OCI-LY1 (cell line): ENCODE results near the gene TREH.
A peak's percentile ranks its signal among the peaks of the same experiment; 100 is the strongest.

Experiments used
- H2AFZ ChIP-seq: fragments of 200-600 bp; sonication (generic), shearing (Covaris generic); 2 replicates; pipeline ENCODE4 v1.6.0; 2014; ENCODE audit warnings: antibody characterized with exemption, mild to moderate bottlenecking, low read length
- H3F3A ChIP-seq: fragments of 200-600 bp; sonication (generic), shearing (Covaris generic); 2 replicates; pipeline ENCODE4 v1.6.0; 2014; ENCODE audit warnings: mild to moderate bottlenecking, antibody characterized with exemption, low read length, moderate library complexity; ENCODE audit not compliant: insufficient read depth
- H3K27ac ChIP-seq: fragments of 200-600 bp; sonication (generic); 2 replicates; pipeline ENCODE4 v1.5.1; 2014; ENCODE audit warnings: low read length, mixed run types, mild to moderate bottlenecking, low read depth; ENCODE audit not compliant: poor library complexity, severe bottlenecking
- H3K27me3 ChIP-seq: fragments of 200-600 bp; sonication (generic); 2 replicates; pipeline ENCODE4 v1.6.0; 2014; ENCODE audit warnings: antibody characterized with exemption, mild to moderate bottlenecking, low read length, moderate library complexity; ENCODE audit not compliant: insufficient read depth
- H3K36me3 ChIP-seq: fragments of 200-600 bp; sonication (generic); 2 replicates; pipeline ENCODE4 v1.6.1; 2014; ENCODE audit warnings: mild to moderate bottlenecking, antibody characterized with exemption, low read length, moderate library complexity, mixed read lengths; ENCODE audit not compliant: insufficient read depth
- H3K4me1 ChIP-seq: fragments of 200-600 bp; sonication (generic); 2 replicates; pipeline ENCODE4 v1.5.1; 2014; ENCODE audit warnings: mild to moderate bottlenecking, low read length, moderate library complexity; ENCODE audit not compliant: insufficient read depth, severe bottlenecking
- H3K4me2 ChIP-seq: fragments of 200-600 bp; sonication (generic), shearing (Covaris generic); 2 replicates; pipeline ENCODE4 v1.6.1; 2014; ENCODE audit warnings: low read length
- H3K4me3 ChIP-seq: fragments of 200-600 bp; sonication (generic); 2 replicates; pipeline ENCODE4 v1.5.1; 2014; ENCODE audit warnings: low read length, low read depth, mild to moderate bottlenecking, mixed read lengths; ENCODE audit not compliant: poor library complexity, severe bottlenecking
- H3K79me2 ChIP-seq: fragments of 200-600 bp; shearing (Covaris generic); 2 replicates; pipeline ENCODE4 v1.6.1; 2016; ENCODE audit warnings: mixed run types, low read length, mixed read lengths; ENCODE audit not compliant: insufficient read depth
- H3K9ac ChIP-seq: fragments of 200-600 bp; sonication (generic), shearing (Covaris generic); 2 replicates; pipeline ENCODE4 v1.6.1; 2014; ENCODE audit warnings: mild to moderate bottlenecking, low read length, mixed read lengths
- H3K9me2 ChIP-seq: fragments of 200-600 bp; sonication (generic), shearing (Covaris generic); 2 replicates; pipeline ENCODE4 v1.6.1; 2014; ENCODE audit warnings: low read depth, mild to moderate bottlenecking, low read length, mixed read lengths
- H3K9me3 ChIP-seq: fragments of 200-600 bp; shearing (Covaris generic); 2 replicates; pipeline ENCODE4 v1.6.1; 2014; ENCODE audit warnings: low read length, mixed read lengths
- H4K20me1 ChIP-seq: fragments of 200-600 bp; sonication (generic), shearing (Covaris generic); 2 replicates; pipeline ENCODE4 v1.6.0; 2016; ENCODE audit warnings: mild to moderate bottlenecking, low read length; ENCODE audit not compliant: insufficient read depth
- EZH2 ChIP-seq: fragments of 200-600 bp; sonication (generic), shearing (Covaris generic); IDR thresholded peaks from 2 replicates; pipeline ENCODE4 v1.8.0; 2017; ENCODE audit warnings: borderline replicate concordance, mixed run types, mild to moderate bottlenecking, antibody characterized with exemption, low read length, moderate library complexity, mixed read lengths
- TF ChIP-seq, protein P1 (sequence below): fragments of 200-600 bp; sonication (generic), shearing (Covaris generic); IDR thresholded peaks from 2 replicates; pipeline ENCODE4 v1.5.1; 2017; ENCODE audit warnings: mild to moderate bottlenecking, antibody characterized with exemption, low read length, moderate library complexity, mixed read lengths

Gene TREH

DNA sequence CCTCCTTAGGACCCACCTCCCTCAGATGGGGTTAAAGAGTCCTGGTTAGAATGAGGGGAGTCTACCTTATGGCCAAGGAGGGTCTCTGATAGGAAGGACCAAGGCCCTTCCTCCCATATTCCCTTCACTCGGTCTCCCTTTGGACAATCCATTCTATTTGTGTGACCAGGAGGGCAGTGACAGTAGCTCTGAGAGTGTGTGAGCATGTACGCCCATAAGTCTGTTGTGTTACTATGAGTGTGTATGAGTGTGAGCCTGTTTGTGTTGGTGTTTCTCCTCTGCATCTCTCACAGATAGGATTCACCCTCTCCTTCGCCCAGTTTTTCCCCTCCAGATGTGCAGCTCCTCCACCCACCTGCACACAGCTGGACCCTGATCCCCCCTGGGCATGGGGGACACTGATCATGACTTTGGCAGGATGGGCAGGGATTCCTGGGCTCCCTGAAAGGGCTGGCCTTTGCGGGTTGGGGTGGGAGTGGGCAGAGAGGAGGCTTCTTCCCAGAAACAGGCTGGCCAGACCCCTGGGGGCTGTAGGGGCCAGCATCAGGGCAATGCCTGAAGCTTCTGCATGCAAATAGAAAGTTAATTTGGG is 57.6 kb downstream of the TREH start:
- H3K9me3 ChIP-seq = no peaks in the 10 kb centered on the region
- H4K20me1 ChIP-seq = no peaks in the 10 kb centered on the region
- no peaks in the 10 kb centered on the region for H3K79me2 ChIP-seq
- TF ChIP-seq EZH2 = no peak
- TF ChIP-seq, protein P1, sequence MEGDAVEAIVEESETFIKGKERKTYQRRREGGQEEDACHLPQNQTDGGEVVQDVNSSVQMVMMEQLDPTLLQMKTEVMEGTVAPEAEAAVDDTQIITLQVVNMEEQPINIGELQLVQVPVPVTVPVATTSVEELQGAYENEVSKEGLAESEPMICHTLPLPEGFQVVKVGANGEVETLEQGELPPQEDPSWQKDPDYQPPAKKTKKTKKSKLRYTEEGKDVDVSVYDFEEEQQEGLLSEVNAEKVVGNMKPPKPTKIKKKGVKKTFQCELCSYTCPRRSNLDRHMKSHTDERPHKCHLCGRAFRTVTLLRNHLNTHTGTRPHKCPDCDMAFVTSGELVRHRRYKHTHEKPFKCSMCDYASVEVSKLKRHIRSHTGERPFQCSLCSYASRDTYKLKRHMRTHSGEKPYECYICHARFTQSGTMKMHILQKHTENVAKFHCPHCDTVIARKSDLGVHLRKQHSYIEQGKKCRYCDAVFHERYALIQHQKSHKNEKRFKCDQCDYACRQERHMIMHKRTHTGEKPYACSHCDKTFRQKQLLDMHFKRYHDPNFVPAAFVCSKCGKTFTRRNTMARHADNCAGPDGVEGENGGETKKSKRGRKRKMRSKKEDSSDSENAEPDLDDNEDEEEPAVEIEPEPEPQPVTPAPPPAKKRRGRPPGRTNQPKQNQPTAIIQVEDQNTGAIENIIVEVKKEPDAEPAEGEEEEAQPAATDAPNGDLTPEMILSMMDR = no peak
- H3K27ac ChIP-seq = no peak overlapping the region
- H3K4me2 ChIP-seq = peak overlapping the region; percentile 49; the same call in 1 of the 2 replicates
- H3K4me3 ChIP-seq = no peak overlapping the region
- H3K27me3 ChIP-seq = no peaks in the 10 kb centered on the region
- peaks cover 12% of the 10 kb centered on the region for H3K4me1 ChIP-seq
- H2AFZ ChIP-seq = no peak overlapping the region
- H3K9me2 ChIP-seq = no peaks in the 10 kb centered on the region
- no peaks in the 10 kb centered on the region for H3F3A ChIP-seq
- no peak overlapping the region for H3K9ac ChIP-seq
- no peaks in the 10 kb centered on the region for H3K36me3 ChIP-seq

DNA sequence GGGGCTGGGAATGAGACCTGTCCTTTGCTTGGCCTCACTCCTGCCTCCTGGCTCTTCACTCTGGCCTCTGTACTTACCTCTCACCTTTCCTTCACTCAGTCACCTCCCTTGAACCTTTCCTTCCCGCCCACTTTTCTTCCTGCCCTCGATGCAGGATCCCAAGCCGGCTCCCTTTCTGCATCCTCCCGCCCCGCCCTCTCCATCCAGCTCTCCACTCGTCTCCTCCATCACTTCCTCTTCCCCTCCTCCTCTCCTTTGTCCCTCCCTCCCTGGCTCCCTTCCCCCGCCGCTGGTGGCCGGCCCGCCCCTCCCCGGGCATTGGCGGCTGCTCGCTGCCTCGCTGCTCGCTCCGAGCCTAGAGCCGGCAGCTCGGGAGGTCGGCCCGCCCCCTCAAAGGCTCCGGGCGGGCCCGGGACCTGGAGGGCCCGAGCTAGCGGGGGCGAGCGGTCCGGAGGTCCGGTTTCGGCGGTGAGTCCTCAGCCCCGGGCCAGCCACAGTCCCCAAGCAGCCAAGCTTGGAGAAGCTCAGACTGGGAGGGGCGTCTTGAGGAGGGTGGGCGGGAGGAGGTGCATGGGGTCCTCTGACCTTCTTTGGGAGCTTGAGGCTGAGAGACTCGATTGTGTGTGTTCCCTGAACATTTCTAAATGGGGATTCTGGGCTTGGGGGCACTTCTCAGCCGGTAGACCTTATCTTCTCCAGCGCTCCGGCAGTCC is 58.2 kb downstream of the TREH start:
- H3F3A ChIP-seq = no peaks in the 10 kb centered on the region
- no peak for TF ChIP-seq EZH2
- TF ChIP-seq, protein P1 = no peak
- no peaks in the 10 kb centered on the region for H3K79me2 ChIP-seq
- H3K9me2 ChIP-seq = no peaks in the 10 kb centered on the region
- H3K27me3 ChIP-seq = no peaks in the 10 kb centered on the region
- peaks cover 12% of the 10 kb centered on the region for H3K4me1 ChIP-seq
- H3K27ac ChIP-seq = no peak overlapping the region
- H2AFZ ChIP-seq = no peak overlapping the region
- peak overlapping the region; percentile 36 for H3K4me3 ChIP-seq
- H3K9me3 ChIP-seq = no peaks in the 10 kb centered on the region
- H3K9ac ChIP-seq = no peak overlapping the region; the same call in 1 of the 2 replicates
- H3K36me3 ChIP-seq = no peaks in the 10 kb centered on the region
- H3K4me2 ChIP-seq = peak overlapping the region; percentile 49
- H4K20me1 ChIP-seq = no peaks in the 10 kb centered on the region

DNA sequence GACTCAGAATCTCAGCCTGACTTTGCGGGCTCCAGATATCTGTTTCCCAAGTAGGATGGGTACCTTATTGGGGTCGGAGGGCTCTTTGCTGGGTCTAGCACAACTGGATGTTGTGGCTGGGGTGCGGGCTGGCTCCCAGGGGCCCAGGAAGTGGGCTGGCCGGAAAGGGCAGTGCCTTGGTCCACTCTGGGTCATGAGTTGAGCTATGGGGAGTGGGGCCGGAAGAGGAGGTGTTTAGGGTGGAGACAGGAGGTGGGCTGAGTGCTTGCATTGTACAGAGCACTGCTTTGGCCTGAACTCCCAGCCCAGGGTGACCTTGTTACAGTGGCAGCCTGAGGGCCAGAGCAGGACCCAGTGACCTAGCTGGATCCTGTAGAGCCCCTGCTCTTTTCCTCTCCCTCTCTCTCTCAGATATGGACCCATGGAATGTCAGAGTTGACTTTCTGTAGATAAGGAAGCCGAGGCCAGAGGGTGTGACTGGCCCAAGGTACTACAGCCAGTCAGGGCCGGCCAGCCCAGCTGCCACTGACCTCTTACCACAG is 58.9 kb downstream of the TREH start:
- H3K9ac ChIP-seq = no peak overlapping the region; the same call in 1 of the 2 replicates

More for the DNA sequence above, 58.9 kb downstream of the TREH start:
- Histone ChIP-seq H3K27me3 (no peaks in the 10 kb centered on the region), H3K4me3 (peak overlapping the region; percentile 36), H3K4me2 (peak overlapping the region; percentile 49; the same call in 1 of the 2 replicates), H2AFZ (no peak overlapping the region), H3K9me3 (no peaks in the 10 kb centered on the region), H3F3A (no peaks in the 10 kb centered on the region), H4K20me1 (no peaks in the 10 kb centered on the region), H3K79me2 (no peaks in the 10 kb centered on the region), H3K4me1 (peaks cover 12% of the 10 kb centered on the region), H3K36me3 (no peaks in the 10 kb centered on the region), H3K9me2 (no peaks in the 10 kb centered on the region), H3K27ac (no peak overlapping the region)
- no peak for TF ChIP-seq EZH2
- TF ChIP-seq, protein P1 = no peak
